Thymus (tissue), 11 donors: ENCODE measurements around the gene TNFRSF13B. TPM values are rescaled to one million over a fixed set of nuclear protein-coding genes. Genes with fewer than 3 reads are reported as not detected.
"Not testable (repeated sequence)": the region's sequence is repeated elsewhere in the genome, so short reads cannot be mapped to it uniquely, and the experiment has no call there.

ENCODE experiments used
- DNase-seq, 9 donors: peaks; one replicate each; pipeline ENCODE4 v3.0.0-alpha.2; 2013; ENCODE audit warnings: low spot score in 9 of 9, low read depth in 6 of 9, missing footprints in 1 of 9
- H3K27ac ChIP-seq, 2 donors: one replicate each; pipeline ENCODE4 v1.5.1; 2013; ENCODE audit warnings: control low read depth in 1 of 2, low read depth in 1 of 2, low read length in 1 of 2, mild to moderate bottlenecking in 1 of 2, moderate library complexity in 1 of 2
- H3K27me3 ChIP-seq, 2 donors: one replicate each; pipeline ENCODE4 v1.5.1; 2013; ENCODE audit warnings: low read length in 1 of 2; ENCODE audit not compliant: control insufficient read depth in 2 of 2, insufficient read depth in 1 of 2
- H3K36me3 ChIP-seq, 2 donors: one replicate each; pipeline ENCODE4 v1.5.1; 2013; ENCODE audit warnings: low read length in 1 of 2, mild to moderate bottlenecking in 1 of 2, moderate library complexity in 1 of 2; ENCODE audit not compliant: control insufficient read depth in 2 of 2, insufficient read depth in 2 of 2
- H3K4me1 ChIP-seq, 2 donors: one replicate each; pipeline ENCODE4 v1.5.1; 2013; ENCODE audit warnings: low read length in 2 of 2; ENCODE audit not compliant: control insufficient read depth in 2 of 2, insufficient read depth in 2 of 2
- H3K4me3 ChIP-seq, 2 donors: one replicate each; pipeline ENCODE4 v1.5.1; 2013; ENCODE audit warnings: low read length in 2 of 2, control low read depth in 1 of 2, mild to moderate bottlenecking in 1 of 2
- H3K9me3 ChIP-seq, 2 donors: one replicate each; pipeline ENCODE4 v1.5.1; 2013; ENCODE audit warnings: low read length in 1 of 2, mild to moderate bottlenecking in 1 of 2; ENCODE audit not compliant: control insufficient read depth in 2 of 2, insufficient read depth in 1 of 2
- WGBS: extraction: QIAGEN DNeasy Blood & Tissue Kit; methylation state at CpG from one replicate; pipeline ENCODE4 v1.1.7; 2013; 5-methylcytosine and 5-hydroxymethylcytosine counted together
- polyA plus RNA-seq: library from polyadenylated mRNA; stranded (reverse); fragments of 200-250 nt; gene quantifications from one replicate; pipeline ENCODE4 v1.2.3, GENCODE V29; 2013
- total RNA-seq: library from RNA; stranded (reverse); fragments of 120-200 nt; gene quantifications from one replicate; pipeline ENCODE4 v1.2.4, GENCODE V29; 2013
- donor health status: healthy.

The TNFRSF13B gene
- total and polyA plus RNA-seq, 2 donors: 0.14 to 2.6 TPM

- H3K36me3 ChIP-seq, H3K27ac ChIP-seq, H3K27me3 ChIP-seq, H3K9me3 ChIP-seq, H3K4me3 ChIP-seq, DNase-seq: not testable (repeated sequence)
- peaks cover 0 to 15% of the 10 kb centered on the region in 2 donors for H3K4me1 ChIP-seq
- WGBS: 76% methylated on average over 8 of the region's 8 CpGs
Measured at GRCh38 chr17:17016199-17017197, 44.6 kb upstream of the TNFRSF13B start.

- Histone ChIP-seq H3K27me3 (no peaks in the 10 kb centered on the region), H3K9me3 (no peaks in the 10 kb centered on the region), H3K4me1 (peaks cover 0 to 15% of the 10 kb centered on the region in 2 donors), H3K27ac (no peak overlapping the region), H3K4me3 (no peak overlapping the region), H3K36me3 (no peaks in the 10 kb centered on the region)
- DNase-seq: no peak
- WGBS: 95% methylated on average over 6 of the region's 6 CpGs
Measured at GRCh38 chr17:17015230-17015629, 43.3 kb upstream of the TNFRSF13B start.

- DNase-seq: not testable (repeated sequence)
Measured at GRCh38 chr17:17014748-17015124, 42.8 kb upstream of the TNFRSF13B start.

GRCh38 chr17:17013828-17014747, 42.2 kb upstream of the TNFRSF13B start:
- DNase-seq, H3K27ac ChIP-seq, H3K4me3 ChIP-seq, H3K9me3 ChIP-seq, H3K36me3 ChIP-seq, H3K27me3 ChIP-seq: not testable (repeated sequence)
- H3K4me1 ChIP-seq: peaks cover 0 to 14% of the 10 kb centered on the region in 2 donors
- WGBS: 90% methylated on average over 14 of the region's 14 CpGs

More at GRCh38 chr17:17014748-17015124, 42.8 kb upstream of the TNFRSF13B start:
- not testable (repeated sequence) for H3K27ac ChIP-seq, H3K27me3 ChIP-seq, H3K9me3 ChIP-seq, H3K36me3 ChIP-seq, H3K4me3 ChIP-seq
- H3K4me1 ChIP-seq: peaks cover 0 to 15% of the 10 kb centered on the region in 2 donors
- 92% methylated on average over 9 of the region's 9 CpGs for WGBS

GRCh38 chr17:17011043-17011907, 39.4 kb upstream of the TNFRSF13B start:
- H3K27ac ChIP-seq, H3K4me3 ChIP-seq, DNase-seq, H3K36me3 ChIP-seq, H3K4me1 ChIP-seq, H3K9me3 ChIP-seq, H3K27me3 ChIP-seq: not testable (repeated sequence)
- 48% methylated on average over 6 of the region's 12 CpGs for WGBS

- not testable (repeated sequence) for H3K27ac ChIP-seq, DNase-seq
Measured at GRCh38 chr17:17010545-17011034, 38.7 kb upstream of the TNFRSF13B start.

GRCh38 chr17:17009972-17010371, 38.1 kb upstream of the TNFRSF13B start:
- WGBS: 97% methylated on average over 1 of the region's 4 CpGs
- not testable (repeated sequence) for H3K9me3 ChIP-seq, H3K4me1 ChIP-seq, H3K36me3 ChIP-seq, H3K27me3 ChIP-seq, H3K27ac ChIP-seq, H3K4me3 ChIP-seq, DNase-seq

More at GRCh38 chr17:17010545-17011034, 38.7 kb upstream of the TNFRSF13B start:
- H3K36me3 ChIP-seq, H3K4me1 ChIP-seq, H3K9me3 ChIP-seq, H3K27me3 ChIP-seq, H3K4me3 ChIP-seq: not testable (repeated sequence)
- 89% methylated on average over 5 of the region's 12 CpGs for WGBS

- not testable (repeated sequence) for H3K36me3 ChIP-seq, H3K27me3 ChIP-seq, H3K9me3 ChIP-seq, H3K4me3 ChIP-seq, DNase-seq, H3K4me1 ChIP-seq, H3K27ac ChIP-seq
- WGBS: 96% methylated on average over 10 of the region's 10 CpGs
Measured at GRCh38 chr17:17008621-17009397, 36.9 kb upstream of the TNFRSF13B start.
